ENCODE measurements around the gene EMILIN2.

The EMILIN2 gene

DNA sequence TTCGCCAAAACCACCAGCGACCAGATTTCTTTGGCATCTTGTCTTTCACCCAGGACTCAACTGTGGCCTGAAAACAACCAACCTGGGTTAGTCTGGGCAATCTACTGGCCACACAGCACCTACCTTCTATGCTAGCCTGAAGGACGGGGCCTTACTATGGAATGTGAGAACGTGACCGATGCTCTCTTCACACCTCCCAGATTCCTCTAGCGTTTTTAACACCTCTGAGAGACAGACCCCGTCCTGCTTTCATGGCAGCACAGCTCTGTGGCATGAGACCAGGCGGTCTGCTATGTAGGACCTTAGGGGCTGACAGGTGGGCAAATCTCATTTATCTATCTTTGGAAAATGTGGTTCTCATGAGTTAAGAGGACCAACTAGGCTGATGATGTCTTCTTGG is 80.9 kb downstream of the EMILIN2 start:
- Histone ChIP-seq H3K27ac (no peak overlapping the region), H3K4me3 (no peak overlapping the region)

DNA sequence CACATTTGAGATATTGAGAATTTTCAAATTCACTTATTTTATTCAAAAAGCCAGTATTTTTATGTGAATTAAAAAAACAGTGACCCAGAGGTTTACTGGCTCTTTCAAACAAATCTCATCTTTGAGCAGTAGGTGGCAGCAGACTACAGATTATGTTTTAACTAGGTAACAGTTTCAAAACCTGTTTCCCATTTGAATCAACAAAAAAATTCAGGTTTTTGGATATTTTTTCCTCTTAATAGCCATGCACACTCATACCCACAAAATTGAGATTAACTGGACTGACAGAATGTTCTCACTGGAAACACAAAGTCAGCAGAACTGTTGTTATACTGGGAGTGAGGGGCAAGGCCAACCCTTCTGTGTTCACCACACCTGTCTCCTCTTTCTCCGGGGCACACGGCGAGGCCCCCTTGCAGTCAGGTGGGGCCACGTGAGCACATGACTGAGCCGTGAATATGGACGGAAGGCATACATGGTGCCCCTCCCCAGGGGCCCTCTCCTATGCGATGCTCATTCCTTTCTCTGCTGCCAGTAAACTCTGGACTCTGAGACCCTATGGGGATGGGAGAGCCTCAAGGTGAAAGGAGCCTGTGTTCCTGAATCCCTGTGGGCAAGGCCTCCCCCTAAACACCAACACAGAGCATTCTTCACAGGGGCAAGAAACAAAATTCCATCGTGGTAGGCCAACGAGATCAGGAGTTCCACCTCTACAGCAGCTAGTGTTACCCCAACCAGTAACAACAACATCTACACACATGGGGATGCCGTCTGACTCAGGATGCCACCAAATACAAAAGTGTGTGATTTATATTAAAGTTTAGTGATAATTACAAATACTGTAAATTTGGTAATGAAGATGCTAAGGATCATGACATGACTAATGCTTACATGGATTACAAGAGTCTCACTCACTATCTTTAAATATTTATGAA is 85.7 kb downstream of the EMILIN2 start:
- Histone ChIP-seq H3K4me3 (no peak overlapping the region), H3K27ac (peak overlapping the region in 2 of 21 experiments; percentile 14 to 45)

GRCh38 chr18:2933995-2934394 is 87.2 kb downstream of the EMILIN2 start:
- H3K27ac ChIP-seq = no peak overlapping the region
- H3K4me3 ChIP-seq = no peak overlapping the region

- no peak overlapping the region for H3K27ac ChIP-seq
- H3K4me3 ChIP-seq = no peak overlapping the region
Measured at GRCh38 chr18:2935438-2936192, 88.8 kb downstream of the EMILIN2 start.

GRCh38 chr18:2939317-2939716 is 92.5 kb downstream of the EMILIN2 start:
- Histone ChIP-seq H3K27ac (no peak overlapping the region), H3K4me3 (no peak overlapping the region)

DNA sequence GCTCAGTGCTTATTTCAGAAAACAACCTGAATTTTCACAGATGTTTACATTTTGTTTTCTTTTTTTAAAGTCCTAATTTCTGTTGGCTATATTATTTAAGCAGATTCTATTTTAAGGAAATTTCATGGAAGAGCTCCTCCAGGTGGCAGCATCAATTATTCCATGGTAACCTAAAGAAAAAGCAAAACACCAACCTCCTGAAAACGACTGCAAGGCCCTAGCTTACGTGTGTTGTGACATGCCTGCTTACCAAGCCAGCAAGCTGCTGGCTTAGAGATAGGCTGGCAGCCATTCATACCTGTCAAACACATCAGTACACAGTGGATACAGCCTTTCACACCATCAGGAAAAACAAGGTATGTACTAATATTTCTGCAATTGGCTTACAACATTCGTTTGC is 101.2 kb downstream of the EMILIN2 start:
- Histone ChIP-seq H3K4me3 (no peak overlapping the region), H3K27ac (no peak overlapping the region)

GRCh38 chr18:2952605-2953004 is 105.8 kb downstream of the EMILIN2 start:
- H3K27ac ChIP-seq = no peak overlapping the region
- no peak overlapping the region for H3K4me3 ChIP-seq

- Histone ChIP-seq H3K27ac (no peak overlapping the region), H3K4me3 (no peak overlapping the region)
Measured at GRCh38 chr18:2953935-2954653, 107.3 kb downstream of the EMILIN2 start.

GRCh38 chr18:2954869-2955645 is 108.3 kb downstream of the EMILIN2 start:
- H3K4me3 ChIP-seq = no peak overlapping the region
- peak overlapping the region in 4 of 21 experiments; percentile 26 to 90 (median 50) for H3K27ac ChIP-seq

GRCh38 chr18:2956056-2956455 is 109.2 kb downstream of the EMILIN2 start:
- Histone ChIP-seq H3K4me3 (no peak overlapping the region), H3K27ac (peak overlapping the region in 12 of 21 experiments; percentile 15 to 90 (median 33))

DNA sequence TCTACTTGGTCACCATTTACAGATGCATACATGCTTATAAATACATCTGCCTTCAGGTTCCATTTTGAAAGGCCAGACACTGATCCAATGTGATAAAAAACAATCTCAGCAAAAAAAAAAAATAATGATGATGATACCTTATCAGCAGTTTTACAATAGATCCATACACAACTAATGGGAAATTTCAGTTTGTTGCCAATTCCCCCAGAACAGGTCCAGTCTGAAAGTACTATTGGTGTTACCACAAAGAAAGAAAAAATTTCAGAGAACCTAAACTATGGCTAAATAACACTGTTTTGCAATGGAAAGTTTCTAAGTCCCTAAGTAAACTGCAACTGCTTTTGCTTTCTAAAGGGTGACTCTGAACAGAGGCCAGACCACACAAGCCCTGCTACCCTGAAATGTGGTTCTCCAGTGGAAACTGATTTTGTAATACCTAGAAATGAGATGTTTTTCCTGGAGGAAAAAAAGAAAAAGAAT is 112.1 kb downstream of the EMILIN2 start:
- peak overlapping the region in 14 of 21 experiments; percentile 12 to 90 (median 62) for H3K27ac ChIP-seq

DNA sequence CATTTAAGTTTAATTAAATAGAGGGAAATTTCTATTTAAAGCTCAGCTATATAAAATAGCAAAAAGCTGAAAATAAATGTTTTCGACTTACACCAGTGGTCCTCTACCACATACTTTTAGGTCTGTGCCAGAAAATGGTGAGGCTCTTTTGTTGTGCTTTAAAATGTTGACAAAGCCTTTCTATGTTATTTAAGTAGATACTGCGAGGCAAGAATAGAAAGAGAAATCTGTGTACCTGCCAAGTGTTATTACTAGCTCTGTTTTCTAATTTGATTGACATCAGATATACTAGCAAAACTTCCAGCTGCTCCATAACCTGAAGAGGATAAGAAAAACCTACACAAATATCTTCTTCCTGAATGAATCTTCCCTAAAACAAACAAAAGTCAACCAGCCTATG is 112.5 kb downstream of the EMILIN2 start:
- no peak overlapping the region for H3K4me3 ChIP-seq
- peak overlapping the region in 19 of 21 experiments; percentile 0 to 90 (median 57) for H3K27ac ChIP-seq

More for the DNA sequence above, 112.1 kb downstream of the EMILIN2 start:
- no peak overlapping the region for H3K4me3 ChIP-seq

GRCh38 chr18:2960983-2961696 is 114.3 kb downstream of the EMILIN2 start:
- peak overlapping the region in 20 of 21 experiments; percentile 16 to 90 (median 64) for H3K27ac ChIP-seq
- no peak overlapping the region for H3K4me3 ChIP-seq

DNA sequence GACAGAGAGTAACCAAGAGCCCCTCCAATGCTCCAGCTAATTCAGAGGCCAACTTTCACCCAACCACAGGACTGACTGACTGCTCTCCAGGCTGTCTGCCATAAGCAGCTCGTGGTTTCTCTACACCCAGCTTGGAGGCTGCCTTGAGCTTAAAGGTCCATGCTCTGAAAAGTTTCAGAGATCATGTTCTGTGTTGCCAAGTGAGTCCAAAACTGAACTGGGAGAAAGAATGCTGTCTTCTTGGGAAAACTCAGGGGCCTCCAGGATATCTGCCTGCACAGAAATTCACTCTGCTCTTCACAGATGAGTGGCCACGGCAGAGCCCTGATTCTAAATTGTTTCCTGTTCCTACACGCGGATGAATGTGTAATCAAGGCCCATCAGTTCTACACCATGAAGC is 115.0 kb downstream of the EMILIN2 start:
- Histone ChIP-seq H3K4me3 (no peak overlapping the region), H3K27ac (peak overlapping the region in 20 of 21 experiments; percentile 16 to 90 (median 64))

DNA sequence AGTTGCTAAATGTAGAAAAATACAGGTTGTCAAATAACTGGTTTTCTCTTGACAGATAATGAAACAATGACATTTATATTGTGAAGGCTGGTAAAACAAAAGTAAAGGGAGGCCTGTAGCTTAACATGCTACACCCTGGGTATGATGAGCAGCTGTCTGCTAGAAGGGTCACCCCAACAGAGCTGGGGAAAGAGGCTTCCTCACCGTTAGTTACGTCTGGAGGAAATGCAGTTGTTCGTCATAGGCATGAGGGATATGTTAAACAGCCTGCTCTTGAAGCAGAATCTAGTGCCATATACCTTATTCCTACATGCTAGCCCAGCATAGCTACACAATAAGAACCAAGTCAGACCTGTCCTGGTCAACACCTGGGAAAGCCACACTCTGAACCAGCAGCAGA is 116.2 kb downstream of the EMILIN2 start:
- Histone ChIP-seq H3K27ac (peak overlapping the region in 6 of 21 experiments; percentile 11 to 90 (median 70)), H3K4me3 (no peak overlapping the region)

DNA sequence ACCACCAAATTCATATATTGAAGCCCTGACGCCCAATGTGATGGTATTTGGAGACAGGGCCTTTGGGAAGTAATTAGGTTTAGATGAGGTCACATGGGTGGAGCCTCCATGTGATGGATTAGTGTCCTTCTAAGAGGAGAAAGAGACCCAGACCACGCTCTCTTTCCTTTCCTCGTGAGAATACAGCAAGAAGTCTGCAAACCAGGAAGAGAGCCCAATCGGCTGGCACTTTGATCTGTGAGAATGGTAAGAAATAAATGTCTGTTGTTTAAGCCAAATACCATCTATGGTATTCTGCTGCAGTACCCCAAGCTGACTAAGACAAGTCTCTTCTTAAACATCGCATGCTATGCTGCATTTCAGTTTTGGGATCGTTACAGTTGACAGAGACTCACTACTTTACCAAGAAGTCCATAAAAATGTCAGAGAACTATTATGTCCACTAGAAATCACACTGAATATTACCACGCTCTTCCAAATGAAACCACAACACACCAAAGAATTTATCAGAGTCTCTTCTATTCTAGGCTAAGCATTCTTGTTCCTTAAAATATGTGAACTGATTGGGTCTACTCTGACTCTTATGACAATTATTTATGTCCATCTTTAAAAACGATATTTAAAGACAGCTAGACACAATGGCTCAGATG is 117.7 kb downstream of the EMILIN2 start:
- Histone ChIP-seq H3K4me3 (no peak overlapping the region), H3K27ac (peak overlapping the region in 3 of 21 experiments; percentile 16 to 90 (median 27))

Measured in skin epidermis (tissue), 12 donors.